HG03442 (cell line): ENCODE measurements around the gene CLBA1.

Experiments used
- ATAC-seq: cut with Tn5 transposase; IDR thresholded peaks from one replicate; pipeline ENCODE4 v1.9.1; 2021; ENCODE audit warnings: mild to moderate bottlenecking, moderate library complexity; ENCODE audit not compliant: unreplicated experiment

The CLBA1 gene

GRCh38 chr14:105005329-105005928, 19.8 kb downstream of the CLBA1 start:
- ATAC-seq: no peak

- ATAC-seq: no peak
Observed at GRCh38 chr14:105005929-105006830, 20.6 kb downstream of the CLBA1 start.

- ATAC-seq: no peak
Observed at GRCh38 chr14:105006831-105007592, 21.4 kb downstream of the CLBA1 start.

GRCh38 chr14:105007593-105008264, 22.1 kb downstream of the CLBA1 start:
- ATAC-seq: no peak

- no peak for ATAC-seq
Observed at GRCh38 chr14:105010106-105010505, 24.5 kb downstream of the CLBA1 start.

GRCh38 chr14:105010891-105011291, 25.3 kb downstream of the CLBA1 start:
- ATAC-seq: no peak

GRCh38 chr14:105011312-105011990, 25.9 kb downstream of the CLBA1 start:
- ATAC-seq: no peak

GRCh38 chr14:105012171-105012985, 26.8 kb downstream of the CLBA1 start:
- ATAC-seq: no peak

- no peak for ATAC-seq
Observed at GRCh38 chr14:105013150-105013785, 27.7 kb downstream of the CLBA1 start.

- no peak for ATAC-seq
Observed at GRCh38 chr14:105014032-105014431, 28.4 kb downstream of the CLBA1 start.

GRCh38 chr14:105014631-105015030, 29.0 kb downstream of the CLBA1 start:
- no peak for ATAC-seq

- ATAC-seq: no peak
Observed at GRCh38 chr14:105015242-105015641, 29.7 kb downstream of the CLBA1 start.

- no peak for ATAC-seq
Observed at GRCh38 chr14:105015905-105016304, 30.3 kb downstream of the CLBA1 start.

GRCh38 chr14:105018414-105018813, 32.8 kb downstream of the CLBA1 start:
- no peak for ATAC-seq

GRCh38 chr14:105019861-105020814, 34.5 kb downstream of the CLBA1 start:
- no peak for ATAC-seq

- ATAC-seq: peak; percentile 70
Observed at GRCh38 chr14:105020815-105021655, 35.4 kb downstream of the CLBA1 start, which contains the start of gene CDCA4. Gene CDCA4 (minus strand): TSS chr14:105021083. CDS start chr14:105011929, 9,154 bp downstream.
